IPS-11a (cell line): ENCODE results near the gene HSD17B7.

Source experiments
- H3K4me3 ChIP-seq: one replicate; pipeline ENCODE4 v1.5.1; 2013; ENCODE audit warnings: low read depth, low read length, control low read depth

Gene HSD17B7

GRCh38 chr1:162856260-162856659 is 65.8 kb downstream of the HSD17B7 start:
- H3K4me3 ChIP-seq = no peak overlapping the region

- no peak overlapping the region for H3K4me3 ChIP-seq
These were observed 67.3 kb downstream of the HSD17B7 start for GRCh38 chr1:162857850-162858249.

GRCh38 chr1:162859191-162859590 is 68.7 kb downstream of the HSD17B7 start:
- no peak overlapping the region for H3K4me3 ChIP-seq

GRCh38 chr1:162861101-162861500 is 70.6 kb downstream of the HSD17B7 start, which contains the start of gene CCDC190:
TSS of gene CCDC190 (minus strand) at chr1:162861175. CDS start at chr1:162859646, 1,529 bp downstream.
- H3K4me3 ChIP-seq = no peak within 1 kb of the TSS

GRCh38 chr1:162861625-162862024 is 71.1 kb downstream of the HSD17B7 start:
- H3K4me3 ChIP-seq = no peak overlapping the region
